ENCODE measurements around the gene SCAMP5.

GRCh38 chr15:74961616-74962015 is 33.7 kb upstream of the SCAMP5 start:
- TF ChIP-seq, protein P1, sequence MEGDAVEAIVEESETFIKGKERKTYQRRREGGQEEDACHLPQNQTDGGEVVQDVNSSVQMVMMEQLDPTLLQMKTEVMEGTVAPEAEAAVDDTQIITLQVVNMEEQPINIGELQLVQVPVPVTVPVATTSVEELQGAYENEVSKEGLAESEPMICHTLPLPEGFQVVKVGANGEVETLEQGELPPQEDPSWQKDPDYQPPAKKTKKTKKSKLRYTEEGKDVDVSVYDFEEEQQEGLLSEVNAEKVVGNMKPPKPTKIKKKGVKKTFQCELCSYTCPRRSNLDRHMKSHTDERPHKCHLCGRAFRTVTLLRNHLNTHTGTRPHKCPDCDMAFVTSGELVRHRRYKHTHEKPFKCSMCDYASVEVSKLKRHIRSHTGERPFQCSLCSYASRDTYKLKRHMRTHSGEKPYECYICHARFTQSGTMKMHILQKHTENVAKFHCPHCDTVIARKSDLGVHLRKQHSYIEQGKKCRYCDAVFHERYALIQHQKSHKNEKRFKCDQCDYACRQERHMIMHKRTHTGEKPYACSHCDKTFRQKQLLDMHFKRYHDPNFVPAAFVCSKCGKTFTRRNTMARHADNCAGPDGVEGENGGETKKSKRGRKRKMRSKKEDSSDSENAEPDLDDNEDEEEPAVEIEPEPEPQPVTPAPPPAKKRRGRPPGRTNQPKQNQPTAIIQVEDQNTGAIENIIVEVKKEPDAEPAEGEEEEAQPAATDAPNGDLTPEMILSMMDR (IDR thresholded peaks at IDR 0.05), result no peak
- no peak for TF ChIP-seq ZFX (IDR thresholded peaks at IDR 0.05; ENCODE audit: borderline replicate concordance)
